HG02678 (cell line): ENCODE results near the gene PDZRN4.

Experiments
- ATAC-seq: cut with Tn5 transposase; IDR thresholded peaks from one replicate; pipeline ENCODE4 v1.9.1; 2021; ENCODE audit warnings: mild to moderate bottlenecking, moderate library complexity; ENCODE audit not compliant: unreplicated experiment

Gene PDZRN4

GRCh38 chr12:41348198-41348597 lies 160.1 kb downstream of the PDZRN4 start:
- no peak for ATAC-seq

- ATAC-seq = no peak
Observed at GRCh38 chr12:41356181-41356580, 168.1 kb downstream of the PDZRN4 start.

DNA sequence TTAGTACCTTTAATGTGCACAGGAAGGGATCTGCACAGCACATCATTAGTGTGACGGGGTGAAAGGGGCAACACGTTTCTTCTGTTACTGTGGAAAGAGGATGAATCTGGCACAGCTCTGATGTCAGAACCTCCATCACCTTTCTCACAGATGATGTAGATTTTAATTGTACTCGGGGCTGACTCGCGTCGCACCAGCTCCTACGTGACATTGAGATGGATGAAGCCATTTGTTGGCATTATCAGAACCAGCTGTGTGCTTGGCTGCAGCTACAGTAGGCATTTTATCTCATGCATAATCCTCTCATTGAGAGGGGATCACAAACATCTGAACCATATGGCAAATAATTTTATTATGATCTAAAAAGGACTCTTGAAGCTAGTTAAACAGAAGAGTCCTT lies 173.6 kb downstream of the PDZRN4 start:
- ATAC-seq = no peak

GRCh38 chr12:41362510-41362909 lies 174.4 kb downstream of the PDZRN4 start:
- ATAC-seq = no peak

GRCh38 chr12:41362931-41363330 lies 174.8 kb downstream of the PDZRN4 start:
- no peak for ATAC-seq

- ATAC-seq = no peak
Observed at GRCh38 chr12:41364211-41364610, 176.1 kb downstream of the PDZRN4 start.

GRCh38 chr12:41365653-41366171 lies 177.6 kb downstream of the PDZRN4 start:
- ATAC-seq = no peak

DNA sequence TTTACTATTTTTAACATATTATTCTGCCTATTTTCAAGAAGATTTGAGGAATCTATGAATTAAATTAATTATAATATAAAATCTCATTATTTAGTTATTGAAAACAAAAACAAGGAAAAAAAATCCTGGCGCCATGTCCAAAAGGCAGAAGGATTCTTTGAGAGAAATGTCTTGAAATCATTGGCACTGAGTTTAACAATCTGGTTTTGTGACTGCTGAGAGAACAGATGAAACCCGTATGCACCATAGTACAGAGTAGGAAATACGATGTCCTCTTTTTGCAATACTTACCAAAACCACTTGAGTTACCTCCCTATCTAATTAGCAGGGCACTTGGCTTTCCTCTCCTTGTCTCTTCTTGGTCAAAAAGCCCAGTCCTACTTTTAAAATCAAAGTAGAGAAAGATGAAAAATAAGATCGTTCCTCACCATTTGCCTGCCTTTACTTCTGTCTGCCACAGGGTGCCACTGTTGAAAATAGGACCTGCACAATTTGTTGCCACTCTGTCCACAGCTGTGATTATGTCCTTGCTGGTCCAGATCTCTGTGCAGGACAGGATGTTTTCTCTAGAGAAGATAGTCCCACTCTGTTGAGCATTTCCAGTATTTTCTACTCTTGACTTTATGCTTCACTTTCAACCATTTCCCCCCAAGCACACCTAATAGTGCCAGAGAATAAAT lies 179.7 kb downstream of the PDZRN4 start:
- no peak for ATAC-seq

GRCh38 chr12:41380878-41381277 lies 192.8 kb downstream of the PDZRN4 start:
- no peak for ATAC-seq

GRCh38 chr12:41402801-41403200 lies 214.7 kb downstream of the PDZRN4 start:
- ATAC-seq = no peak

GRCh38 chr12:41407232-41407799 lies 219.2 kb downstream of the PDZRN4 start:
- no peak for ATAC-seq

DNA sequence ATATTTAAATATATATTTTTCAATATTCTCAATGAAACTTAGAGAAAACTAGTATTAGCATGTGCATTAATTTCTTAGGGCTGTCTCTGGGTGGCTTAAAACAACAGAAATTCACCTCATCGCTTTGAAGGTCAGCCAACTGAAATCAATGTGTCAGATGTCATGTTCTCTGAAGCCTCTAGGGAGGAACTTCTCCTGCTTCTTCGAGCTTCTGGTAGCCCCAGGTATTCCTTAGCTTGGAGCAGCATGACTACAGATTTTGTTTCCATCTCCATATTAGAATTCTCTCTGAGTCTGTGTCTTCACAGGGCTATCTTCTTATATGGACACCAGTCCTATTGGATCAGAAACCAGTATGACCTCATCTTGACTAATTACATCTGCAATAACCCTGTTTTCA lies 221.5 kb downstream of the PDZRN4 start:
- ATAC-seq = no peak

DNA sequence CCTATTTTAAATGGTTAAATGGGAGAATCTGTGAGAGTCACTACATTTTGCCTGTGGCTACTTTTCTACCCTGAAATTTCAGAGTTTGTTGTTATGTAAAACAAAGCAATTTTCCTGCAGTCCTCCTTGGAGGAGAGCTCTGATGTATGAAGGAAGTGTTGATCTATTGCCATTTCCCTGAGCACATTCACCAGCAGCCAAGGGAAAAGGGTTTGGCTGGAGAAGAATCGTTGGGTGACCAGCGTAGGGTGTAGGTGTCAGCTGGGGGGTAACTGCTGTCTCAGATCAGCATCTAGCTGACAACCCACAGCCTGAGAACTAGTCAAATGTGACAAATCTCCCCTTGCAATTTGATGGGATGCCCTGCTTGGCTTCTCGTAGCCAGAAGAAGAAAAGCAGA lies 230.5 kb downstream of the PDZRN4 start:
- ATAC-seq = no peak

- no peak for ATAC-seq
Observed at GRCh38 chr12:41419131-41419893, 231.2 kb downstream of the PDZRN4 start.

- ATAC-seq = no peak
Observed at GRCh38 chr12:41424651-41425050, 236.5 kb downstream of the PDZRN4 start.

- no peak for ATAC-seq
Observed at GRCh38 chr12:41433460-41433859, 245.3 kb downstream of the PDZRN4 start.

DNA sequence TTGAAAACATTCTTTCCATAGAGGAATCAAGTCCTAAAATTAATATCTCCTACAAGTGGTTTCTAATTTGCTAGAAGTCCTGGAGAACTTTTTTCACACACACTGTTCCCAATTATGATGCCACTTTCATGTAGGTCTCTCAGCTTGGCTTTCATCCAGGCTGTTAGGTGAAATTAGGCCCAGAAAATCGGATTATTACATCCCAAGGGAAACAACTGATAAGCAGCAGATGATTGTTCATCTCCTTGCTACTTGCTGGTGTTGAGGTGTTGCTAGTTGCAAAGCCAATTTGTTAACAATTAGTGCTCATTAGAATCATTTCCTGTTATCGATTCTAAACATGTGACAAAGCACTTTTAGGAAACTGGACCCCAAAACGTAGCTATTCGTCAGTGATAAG lies 248.0 kb downstream of the PDZRN4 start:
- ATAC-seq = no peak

DNA sequence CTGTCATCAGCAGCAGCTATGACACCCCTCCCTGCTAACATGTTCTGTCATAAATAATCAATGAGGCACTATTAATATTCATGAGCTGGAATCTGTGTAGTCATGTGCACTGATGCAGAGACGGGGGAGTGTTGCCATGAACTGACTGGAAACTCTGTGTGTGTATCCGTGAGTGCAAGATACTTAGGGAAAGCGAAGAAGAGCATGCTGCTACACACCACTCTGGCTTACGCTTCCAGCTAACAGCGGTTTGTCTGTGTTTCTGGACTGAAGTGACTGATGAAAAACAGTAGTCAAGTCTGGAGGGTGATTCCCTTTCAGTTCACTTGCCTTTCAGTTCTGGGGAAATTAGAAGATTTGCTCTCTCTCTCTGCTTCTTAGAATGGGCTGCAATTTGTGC lies 249.4 kb downstream of the PDZRN4 start:
- ATAC-seq = no peak

DNA sequence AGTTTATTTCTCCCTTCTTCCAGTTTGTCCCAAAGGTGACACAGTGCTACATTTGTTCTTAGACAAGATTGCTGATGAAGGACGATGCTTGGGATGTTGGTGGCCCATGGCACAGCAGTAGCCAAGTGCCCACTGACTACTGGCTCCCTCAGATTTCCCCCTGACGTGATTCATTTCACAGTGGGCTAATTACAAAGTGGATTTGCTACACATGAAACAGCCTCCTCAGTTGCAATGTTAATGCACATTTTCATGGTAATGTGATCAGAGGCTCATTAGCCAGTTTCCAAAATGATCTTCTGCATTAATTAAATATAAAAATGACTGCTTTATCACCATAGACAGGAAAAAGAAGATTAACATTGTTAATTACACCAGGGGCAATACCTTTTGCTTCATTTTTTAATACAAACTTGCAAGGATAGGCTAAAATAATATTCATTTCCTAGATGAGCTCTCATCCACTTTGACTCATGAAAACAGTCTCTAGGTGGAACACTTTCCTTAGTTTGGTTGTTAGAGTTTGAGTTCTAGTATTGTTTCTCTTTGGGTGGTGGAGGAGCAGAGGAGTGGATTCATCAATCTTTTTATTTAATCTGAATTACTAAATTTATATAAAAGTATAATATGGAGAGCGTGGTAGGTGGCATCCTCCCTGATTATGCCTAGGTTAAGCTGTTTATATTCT lies 250.9 kb downstream of the PDZRN4 start:
- ATAC-seq = no peak

- no peak for ATAC-seq
Observed at GRCh38 chr12:41439801-41440200, 251.7 kb downstream of the PDZRN4 start.

- no peak for ATAC-seq
Observed at GRCh38 chr12:41441180-41441579, 253.1 kb downstream of the PDZRN4 start.
